ENCODE measurements around the gene GHR.

Gene GHR

DNA sequence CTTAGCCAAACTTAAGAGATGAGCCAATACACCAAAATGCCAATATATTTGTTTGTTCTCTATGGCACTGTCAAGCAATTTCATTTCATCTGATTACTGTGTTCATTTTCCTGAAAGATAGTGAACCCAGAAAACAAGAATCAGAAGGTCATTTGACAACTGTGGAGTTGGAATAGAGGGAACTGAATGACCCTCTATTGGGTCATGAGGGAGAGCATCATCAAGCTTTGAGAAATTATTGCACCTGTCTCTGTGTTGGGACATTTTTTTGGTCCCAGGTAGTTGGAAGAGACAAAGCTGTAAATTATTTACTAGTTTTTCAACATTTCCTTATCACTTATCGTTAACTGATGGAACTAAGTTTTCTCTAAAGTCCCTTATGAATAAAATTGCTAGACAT lies 129.4 kb downstream of the GHR start:
- no peak for DNase-seq (ENCODE audit: low read depth, low spot score)
- no peak overlapping the region for H3K9ac ChIP-seq (ENCODE audit: insufficient read length, low read depth)
- TF ChIP-seq YY1 (IDR thresholded peaks at IDR 0.05; ENCODE audit: insufficient read depth, insufficient read length) (no peak), ZNF274 (IDR thresholded peaks at IDR 0.05; ENCODE audit: low read depth, low read length) (no peak), SUZ12 (IDR thresholded peaks at IDR 0.05; ENCODE audit: extremely low read depth, insufficient read depth, insufficient read length) (no peak)
- no peaks in the 10 kb centered on the region for H3K9me3 ChIP-seq (ENCODE audit: insufficient read depth, low read length)
- H3K4me1 ChIP-seq (ENCODE audit: insufficient read depth, insufficient read length), result no peaks in the 10 kb centered on the region
- H3K36me3 ChIP-seq (ENCODE audit: insufficient read depth, insufficient read length, low read length), result no peaks in the 10 kb centered on the region
- H3K4me3 ChIP-seq (ENCODE audit: insufficient read length, low read depth), result no peak overlapping the region
- no peaks in the 10 kb centered on the region for H3K27me3 ChIP-seq (ENCODE audit: insufficient read depth, insufficient read length)

DNA sequence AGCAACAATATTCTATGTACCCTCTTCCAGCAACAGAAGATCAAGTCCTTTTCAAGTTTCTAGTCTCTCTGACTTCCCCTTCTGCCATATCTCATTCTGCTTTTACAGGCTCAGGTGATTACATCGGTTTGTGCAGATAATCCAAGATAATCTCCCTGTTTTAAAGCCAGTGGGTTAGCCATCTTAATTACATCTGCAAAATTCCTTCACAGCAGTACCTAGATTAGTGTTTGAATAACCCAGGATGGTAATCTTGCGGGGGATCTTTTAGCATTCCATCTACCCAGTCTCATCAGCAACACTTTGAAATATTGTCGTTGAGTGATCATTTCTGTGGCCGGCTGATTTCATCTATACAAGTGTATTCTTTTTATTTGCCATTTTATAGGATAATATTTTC lies 130.2 kb downstream of the GHR start:
- H3K27me3 ChIP-seq (ENCODE audit: insufficient read depth, insufficient read length), result no peaks in the 10 kb centered on the region
- DNase-seq (ENCODE audit: low read depth, low spot score), result no peak
- no peaks in the 10 kb centered on the region for H3K36me3 ChIP-seq (ENCODE audit: insufficient read depth, insufficient read length, low read length)
- H3K4me1 ChIP-seq (ENCODE audit: insufficient read depth, insufficient read length), result no peaks in the 10 kb centered on the region
- H3K9me3 ChIP-seq (ENCODE audit: insufficient read depth, low read length), result no peaks in the 10 kb centered on the region
- no peak overlapping the region for H3K4me3 ChIP-seq (ENCODE audit: insufficient read length, low read depth)
- TF ChIP-seq YY1 (IDR thresholded peaks at IDR 0.05; ENCODE audit: insufficient read depth, insufficient read length) (no peak), ZNF274 (IDR thresholded peaks at IDR 0.05; ENCODE audit: low read depth, low read length) (no peak)
- H3K9ac ChIP-seq (ENCODE audit: insufficient read length, low read depth), result no peak overlapping the region

DNA sequence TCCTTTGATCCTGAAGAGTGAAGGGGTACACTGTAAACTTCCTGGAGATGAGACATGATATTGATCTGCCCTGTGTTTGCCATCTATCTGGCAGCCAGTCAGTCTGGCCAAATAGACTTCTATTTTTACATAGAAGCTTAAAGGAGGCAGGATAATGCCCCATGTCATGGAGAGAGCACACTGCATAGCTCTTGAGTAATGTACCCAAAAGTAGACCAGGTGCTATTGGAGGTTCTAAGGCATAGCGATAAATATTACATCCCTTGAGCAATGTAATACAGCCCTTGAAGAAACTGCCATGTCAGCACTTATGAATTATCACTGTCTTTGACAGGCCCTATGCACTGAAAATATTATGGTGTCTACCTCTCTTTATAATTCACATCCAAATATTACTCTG lies 131.8 kb downstream of the GHR start:
- no peaks in the 10 kb centered on the region for H3K36me3 ChIP-seq (ENCODE audit: insufficient read depth, insufficient read length, low read length)
- no peak overlapping the region for H3K4me3 ChIP-seq (ENCODE audit: insufficient read length, low read depth)
- H3K9ac ChIP-seq (ENCODE audit: insufficient read length, low read depth), result no peak overlapping the region
- no peaks in the 10 kb centered on the region for H3K27me3 ChIP-seq (ENCODE audit: insufficient read depth, insufficient read length)
- H3K4me1 ChIP-seq (ENCODE audit: insufficient read depth, insufficient read length), result no peaks in the 10 kb centered on the region
- no peaks in the 10 kb centered on the region for H3K9me3 ChIP-seq (ENCODE audit: insufficient read depth, low read length)
- TF ChIP-seq ZNF274 (IDR thresholded peaks at IDR 0.05; ENCODE audit: low read depth, low read length), result no peak
- DNase-seq (ENCODE audit: low read depth, low spot score), result no peak

DNA sequence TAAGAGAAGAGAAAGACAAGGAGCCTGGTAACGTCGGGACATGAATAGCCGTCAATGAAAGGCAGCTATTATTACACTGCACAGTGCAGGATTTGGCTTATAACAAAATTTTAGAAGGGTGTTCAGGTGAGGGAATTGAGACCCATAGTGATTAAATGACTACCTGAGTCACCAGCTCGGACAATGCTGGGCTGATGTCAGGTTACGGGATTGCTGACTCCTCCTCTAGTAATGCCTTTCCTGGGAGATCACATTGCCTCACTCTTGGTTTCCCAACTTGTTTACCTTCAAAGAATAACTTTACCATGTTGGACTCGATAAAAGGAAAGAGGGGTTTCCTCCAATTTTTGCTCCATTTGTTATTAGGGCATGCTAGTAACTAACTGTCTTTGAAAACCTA lies 132.6 kb downstream of the GHR start:
- Histone ChIP-seq H3K9ac (ENCODE audit: insufficient read length, low read depth) (no peak overlapping the region), H3K36me3 (ENCODE audit: insufficient read depth, insufficient read length, low read length) (no peaks in the 10 kb centered on the region), H3K4me1 (ENCODE audit: insufficient read depth, insufficient read length) (no peaks in the 10 kb centered on the region), H3K27me3 (ENCODE audit: insufficient read depth, insufficient read length) (no peaks in the 10 kb centered on the region), H3K4me3 (ENCODE audit: insufficient read length, low read depth) (no peak overlapping the region), H3K9me3 (ENCODE audit: insufficient read depth, low read length) (no peaks in the 10 kb centered on the region)
- no peak for TF ChIP-seq YY1 (IDR thresholded peaks at IDR 0.05; ENCODE audit: insufficient read depth, insufficient read length)
- TF ChIP-seq ZNF274 (IDR thresholded peaks at IDR 0.05; ENCODE audit: low read depth, low read length), result no peak
- no peak for TF ChIP-seq SUZ12 (IDR thresholded peaks at IDR 0.05; ENCODE audit: extremely low read depth, insufficient read depth, insufficient read length)
- DNase-seq (ENCODE audit: low read depth, low spot score), result no peak

DNA sequence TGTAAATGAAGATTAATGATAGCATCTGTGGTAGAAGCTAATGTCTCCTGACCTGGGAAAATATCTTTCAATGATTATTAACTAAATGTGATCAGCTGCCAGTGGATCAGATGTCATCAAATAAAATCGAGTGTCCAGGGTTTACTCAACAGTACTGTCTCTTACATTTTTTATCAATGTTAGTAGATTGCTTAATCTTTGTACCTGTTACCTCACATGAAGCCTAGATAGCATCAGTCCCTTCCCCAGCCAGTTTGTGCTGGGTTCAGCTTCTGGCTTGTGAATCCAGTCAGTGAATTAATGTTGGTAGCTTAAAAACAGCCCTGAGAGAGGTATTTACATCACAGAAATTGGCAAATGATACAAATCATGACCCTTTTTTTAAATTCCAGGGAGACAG lies 134.4 kb downstream of the GHR start:
- Histone ChIP-seq H3K4me3 (ENCODE audit: insufficient read length, low read depth) (no peak overlapping the region), H3K27me3 (ENCODE audit: insufficient read depth, insufficient read length) (no peaks in the 10 kb centered on the region), H3K9ac (ENCODE audit: insufficient read length, low read depth) (no peak overlapping the region), H3K4me1 (ENCODE audit: insufficient read depth, insufficient read length) (no peaks in the 10 kb centered on the region), H3K36me3 (ENCODE audit: insufficient read depth, insufficient read length, low read length) (no peaks in the 10 kb centered on the region), H3K9me3 (ENCODE audit: insufficient read depth, low read length) (no peaks in the 10 kb centered on the region)
- DNase-seq (ENCODE audit: low read depth, low spot score), result no peak
- no peak for TF ChIP-seq SUZ12 (IDR thresholded peaks at IDR 0.05; ENCODE audit: extremely low read depth, insufficient read depth, insufficient read length)
- no peak for TF ChIP-seq YY1 (IDR thresholded peaks at IDR 0.05; ENCODE audit: insufficient read depth, insufficient read length)
- TF ChIP-seq ZNF274 (IDR thresholded peaks at IDR 0.05; ENCODE audit: low read depth, low read length), result no peak

DNA sequence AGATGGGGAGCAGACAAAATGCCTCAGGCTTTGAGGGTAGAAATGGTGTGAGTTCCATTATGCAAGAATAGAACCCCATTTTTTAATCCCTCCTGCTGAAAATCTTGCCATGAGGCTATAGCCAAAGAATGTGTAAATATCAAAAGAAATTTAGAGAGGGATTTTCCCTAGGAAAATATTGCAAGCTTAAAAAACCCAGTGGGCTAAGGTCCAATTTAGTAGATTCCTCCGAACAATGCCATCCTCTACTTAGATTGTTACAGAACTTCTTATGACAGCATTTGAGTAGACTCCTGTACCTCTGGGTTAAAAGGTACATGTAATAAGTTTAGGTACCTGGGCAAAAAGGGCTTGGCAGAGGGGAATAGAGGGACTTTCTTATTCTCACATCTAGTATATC lies 138.4 kb downstream of the GHR start:
- Histone ChIP-seq H3K36me3 (ENCODE audit: insufficient read depth, insufficient read length, low read length) (no peaks in the 10 kb centered on the region), H3K9me3 (ENCODE audit: insufficient read depth, low read length) (no peaks in the 10 kb centered on the region), H3K4me1 (ENCODE audit: insufficient read depth, insufficient read length) (no peaks in the 10 kb centered on the region), H3K9ac (ENCODE audit: insufficient read length, low read depth) (no peak overlapping the region), H3K4me3 (ENCODE audit: insufficient read length, low read depth) (no peak overlapping the region), H3K27me3 (ENCODE audit: insufficient read depth, insufficient read length) (no peaks in the 10 kb centered on the region)
- DNase-seq (ENCODE audit: low read depth, low spot score), result no peak
- TF ChIP-seq YY1 (IDR thresholded peaks at IDR 0.05; ENCODE audit: insufficient read depth, insufficient read length), result no peak
- no peak for TF ChIP-seq SUZ12 (IDR thresholded peaks at IDR 0.05; ENCODE audit: extremely low read depth, insufficient read depth, insufficient read length)
- TF ChIP-seq ZNF274 (IDR thresholded peaks at IDR 0.05; ENCODE audit: low read depth, low read length), result no peak

DNA sequence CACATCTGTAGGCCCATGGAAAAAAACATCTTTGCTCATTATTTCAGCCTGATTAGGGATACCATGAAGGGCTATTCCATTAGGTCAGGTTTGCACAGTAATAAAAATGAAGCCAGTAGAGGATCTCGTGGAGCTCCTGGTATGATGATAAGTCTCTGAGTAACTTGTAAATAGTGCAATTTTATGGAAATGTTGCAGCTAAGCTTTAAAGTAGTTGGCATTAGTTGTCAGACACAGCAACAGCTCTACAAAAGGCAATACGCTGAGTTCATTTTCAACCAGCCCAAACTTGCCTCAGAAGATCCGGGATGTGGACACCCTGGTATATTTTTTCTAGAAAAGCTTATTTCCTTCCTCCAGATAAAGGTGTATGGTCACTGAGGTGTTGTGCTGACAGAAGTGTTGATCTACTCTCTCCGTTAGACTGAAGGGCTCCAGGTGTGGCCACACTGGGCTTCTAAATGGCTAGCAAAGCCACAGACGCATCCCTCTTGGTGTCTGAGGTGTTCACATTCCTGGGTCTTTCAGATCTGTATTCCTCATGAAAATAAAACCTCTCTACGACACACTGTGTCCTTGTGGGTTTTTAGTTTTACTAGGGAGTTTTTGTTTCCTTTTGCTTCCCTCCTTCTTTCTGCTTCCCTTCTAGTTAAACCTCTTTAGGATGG lies 141.6 kb downstream of the GHR start:
- Histone ChIP-seq H3K36me3 (ENCODE audit: insufficient read depth, insufficient read length, low read length) (no peaks in the 10 kb centered on the region), H3K27me3 (ENCODE audit: insufficient read depth, insufficient read length) (no peaks in the 10 kb centered on the region), H3K4me3 (ENCODE audit: insufficient read length, low read depth) (no peak overlapping the region), H3K9me3 (ENCODE audit: insufficient read depth, low read length) (no peaks in the 10 kb centered on the region), H3K4me1 (ENCODE audit: insufficient read depth, insufficient read length) (no peaks in the 10 kb centered on the region), H3K9ac (ENCODE audit: insufficient read length, low read depth) (no peak overlapping the region)
- DNase-seq (ENCODE audit: low read depth, low spot score), result no peak
- no peak for TF ChIP-seq ZNF274 (IDR thresholded peaks at IDR 0.05; ENCODE audit: low read depth, low read length)
- no peak for TF ChIP-seq SUZ12 (IDR thresholded peaks at IDR 0.05; ENCODE audit: extremely low read depth, insufficient read depth, insufficient read length)
- TF ChIP-seq YY1 (IDR thresholded peaks at IDR 0.05; ENCODE audit: insufficient read depth, insufficient read length), result no peak

All from NT2/D1 (cell line).